HG02885 (cell line): ENCODE measurements around the gene CCDC70.

Experiments used
- ATAC-seq: cut with Tn5 transposase; IDR thresholded peaks from one replicate; pipeline ENCODE4 v1.9.1; 2021; ENCODE audit warnings: mild to moderate bottlenecking; ENCODE audit not compliant: unreplicated experiment, poor library complexity

Gene CCDC70

DNA sequence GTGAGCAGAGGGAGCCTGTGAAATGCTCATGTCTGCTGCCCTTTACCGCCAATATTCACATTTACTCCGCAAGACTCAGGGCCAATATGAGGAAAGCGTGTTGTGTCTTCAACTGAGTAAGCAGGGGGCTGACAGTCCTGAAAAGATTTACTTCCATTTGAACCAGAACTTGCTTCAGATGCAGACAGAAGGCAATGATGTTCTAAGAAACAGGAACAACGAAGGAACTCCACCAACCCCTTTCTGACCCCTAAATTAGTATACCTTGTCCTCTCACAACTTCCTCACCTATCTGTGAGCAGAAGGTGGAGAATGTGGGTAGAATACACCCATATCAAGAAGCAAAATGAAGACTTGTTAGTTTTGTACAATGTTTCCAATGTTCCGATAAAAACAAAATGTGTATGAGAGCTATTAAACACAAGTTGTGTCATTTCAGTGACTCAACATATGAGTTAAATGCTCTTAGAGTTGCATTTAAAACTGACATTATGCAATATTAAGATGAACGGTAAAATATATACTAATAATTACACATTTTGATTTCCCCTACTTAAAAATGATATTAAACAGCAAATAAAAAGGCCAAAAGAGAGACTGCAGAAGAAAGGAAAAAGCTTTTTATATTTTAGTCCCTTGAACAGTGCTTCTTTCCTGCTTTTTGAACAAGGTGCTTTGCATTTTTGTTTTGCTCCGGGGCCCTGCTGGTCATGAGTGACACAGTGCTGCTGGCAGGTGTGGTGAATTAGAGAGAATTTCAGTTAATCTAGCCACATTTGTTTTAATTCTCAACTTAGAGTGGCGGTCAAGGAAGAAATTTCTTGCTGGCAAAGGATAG lies 32.8 kb upstream of the CCDC70 start:
- no peak for ATAC-seq

DNA sequence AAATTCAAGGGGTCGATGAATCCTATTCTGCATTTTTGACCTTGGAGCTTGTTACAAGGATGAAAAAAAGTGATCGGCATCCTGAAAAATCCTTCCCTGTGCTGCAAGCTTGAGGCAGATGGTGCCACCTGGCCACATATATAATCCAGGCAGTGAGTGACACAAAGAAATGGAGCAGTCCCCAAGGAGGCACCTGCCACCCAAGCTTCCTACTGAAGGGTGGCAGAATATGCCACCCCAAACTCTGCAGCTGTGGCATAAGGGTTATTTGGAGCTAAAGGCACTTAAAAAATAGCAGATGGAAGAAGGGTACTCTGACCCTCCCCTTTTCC lies 32.2 kb upstream of the CCDC70 start:
- ATAC-seq = no peak

DNA sequence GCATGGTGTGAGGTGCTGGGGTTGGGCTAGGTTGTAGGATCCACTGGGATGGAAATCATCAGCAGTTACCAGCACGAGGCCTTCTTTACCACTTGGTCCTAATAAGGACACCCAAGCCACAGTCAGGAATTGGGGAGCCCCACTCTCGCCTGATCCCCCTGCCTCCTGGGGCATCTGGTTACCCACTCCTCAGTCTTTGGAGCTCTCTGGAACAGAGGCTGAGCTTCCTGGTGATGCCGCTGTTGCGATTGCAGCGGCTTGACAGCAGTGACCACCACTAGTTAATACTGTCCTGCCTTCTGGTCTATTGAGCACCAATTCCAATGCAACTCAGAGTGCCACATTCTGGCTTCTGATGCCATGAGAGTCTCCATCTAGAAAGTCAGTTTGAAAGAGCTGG lies 30.2 kb upstream of the CCDC70 start:
- ATAC-seq = no peak

DNA sequence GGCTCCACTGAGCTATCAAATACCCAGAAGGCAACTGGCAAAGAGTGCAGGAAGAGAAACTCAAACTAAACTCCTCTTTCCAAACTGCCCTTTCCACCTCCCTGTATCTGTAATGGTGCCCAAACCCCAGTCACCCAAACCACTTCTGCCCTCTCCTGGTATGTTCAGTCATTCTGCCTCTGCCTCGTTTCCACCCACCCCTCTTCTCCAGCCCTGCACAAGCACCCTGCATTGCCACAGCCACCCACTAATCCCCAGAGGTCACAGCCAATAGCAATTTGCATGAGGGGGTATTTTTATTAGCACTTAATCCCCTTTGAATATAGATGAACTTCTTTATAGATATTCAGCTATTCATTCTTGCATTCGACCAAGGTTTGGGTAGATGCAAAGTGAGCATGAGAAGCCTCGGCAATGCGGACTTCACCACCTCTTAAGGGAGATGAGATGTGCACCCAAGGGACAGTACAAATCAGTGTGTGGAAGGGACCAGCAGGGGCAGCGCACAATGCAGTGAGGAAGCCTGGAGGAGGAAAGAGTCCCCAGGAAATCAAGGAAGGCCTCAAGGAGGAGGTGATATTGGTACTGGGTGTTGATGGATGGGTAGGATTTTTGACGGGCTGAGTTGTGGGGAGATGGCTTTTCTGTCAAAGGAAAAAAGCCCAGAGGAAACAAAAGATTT lies 29.2 kb upstream of the CCDC70 start:
- ATAC-seq = peak; percentile 78

DNA sequence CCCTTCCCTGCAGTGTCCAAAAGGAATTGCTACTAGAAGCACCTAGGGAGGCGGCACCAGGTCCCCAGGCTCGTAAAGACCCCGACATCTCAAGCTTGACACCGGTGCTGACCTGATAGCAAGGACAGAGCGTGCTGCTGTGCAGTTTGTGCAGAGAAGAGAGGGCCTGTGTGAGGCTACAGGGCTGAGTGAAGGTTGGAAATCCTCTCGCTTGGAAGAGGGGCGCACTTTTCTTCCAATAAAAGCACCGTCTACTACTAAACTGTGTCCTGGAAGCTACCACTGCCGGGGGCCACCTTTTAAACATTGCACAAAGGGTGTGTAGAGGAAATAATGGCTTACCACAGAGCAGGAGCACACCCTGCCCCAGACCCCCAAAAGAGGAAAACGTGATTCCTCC lies 27.8 kb upstream of the CCDC70 start:
- no peak for ATAC-seq

DNA sequence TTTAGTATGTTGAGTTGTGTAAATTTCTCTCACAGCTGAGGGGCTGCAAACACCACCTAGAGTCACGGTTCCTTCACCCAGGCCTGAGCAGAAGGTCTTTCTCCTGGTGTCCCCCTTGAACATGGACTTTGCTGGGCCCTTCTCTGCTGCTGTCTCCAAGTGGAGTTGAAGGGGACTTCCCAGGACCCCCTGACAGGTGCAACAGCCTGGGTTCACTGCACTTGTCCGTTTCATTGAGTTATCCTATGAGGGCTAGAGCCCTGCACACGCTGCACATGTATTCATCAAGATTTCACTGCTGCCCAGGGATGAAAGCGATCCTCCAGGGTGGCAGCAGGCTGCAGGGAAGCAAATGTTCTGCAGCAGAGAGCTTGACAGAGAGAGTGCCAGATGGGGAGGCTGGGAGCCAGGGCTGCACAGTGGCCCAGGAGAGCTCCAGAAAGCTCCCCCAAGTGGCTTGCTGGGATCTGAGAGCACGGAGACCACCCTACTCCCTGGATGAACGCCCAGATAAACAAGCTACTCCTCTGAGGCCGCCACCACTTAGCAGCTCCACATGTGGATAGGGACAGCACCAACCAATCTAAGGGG lies 27.1 kb upstream of the CCDC70 start:
- ATAC-seq = no peak

DNA sequence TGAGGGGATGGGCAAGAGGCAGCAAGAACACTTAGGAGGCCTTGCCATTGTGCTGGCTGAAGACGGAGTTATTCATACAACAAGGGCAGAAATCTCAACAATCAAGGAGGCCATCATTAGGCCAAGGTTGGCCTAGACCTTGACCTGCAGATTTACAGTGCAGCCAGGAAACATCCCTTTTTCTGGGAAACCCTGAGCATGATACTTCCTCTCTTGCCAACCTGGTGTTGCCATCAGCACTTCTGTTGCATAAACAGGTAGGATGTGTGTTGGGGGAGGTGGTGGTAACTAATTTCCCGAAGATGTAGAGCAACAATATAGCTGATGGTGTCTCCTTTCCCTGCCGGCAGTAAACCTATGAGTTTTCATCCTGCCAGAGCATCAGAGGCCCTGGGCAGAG lies 24.8 kb upstream of the CCDC70 start:
- no peak for ATAC-seq

DNA sequence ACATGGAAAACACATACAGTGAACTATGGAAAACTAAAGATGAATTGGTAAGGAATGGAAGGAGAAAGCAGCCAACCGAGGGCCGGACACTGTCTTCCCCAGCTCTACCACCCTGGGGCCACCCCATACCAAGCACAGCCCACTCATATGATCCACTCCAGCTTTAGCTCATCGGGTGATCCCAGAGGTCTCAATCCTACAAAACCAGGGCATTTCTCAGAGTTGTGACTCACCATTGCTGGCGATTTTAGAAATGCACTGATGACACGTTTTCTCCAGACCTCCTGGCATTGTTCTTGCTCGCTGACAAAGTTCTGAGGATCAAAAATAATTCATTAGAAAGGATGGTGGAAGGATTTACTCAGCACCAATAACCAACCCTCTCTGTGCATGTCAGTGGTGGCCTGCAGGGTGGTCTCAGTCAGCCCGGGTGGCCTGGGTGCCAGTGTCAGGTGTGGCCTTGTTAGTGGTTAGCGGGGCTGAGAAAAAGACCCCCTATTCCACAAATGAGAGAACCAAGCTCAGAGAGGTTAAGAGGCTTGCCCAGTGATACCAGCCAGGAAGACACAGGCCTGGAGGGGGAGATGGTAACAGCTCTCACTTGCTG lies 23.4 kb upstream of the CCDC70 start:
- ATAC-seq = no peak

DNA sequence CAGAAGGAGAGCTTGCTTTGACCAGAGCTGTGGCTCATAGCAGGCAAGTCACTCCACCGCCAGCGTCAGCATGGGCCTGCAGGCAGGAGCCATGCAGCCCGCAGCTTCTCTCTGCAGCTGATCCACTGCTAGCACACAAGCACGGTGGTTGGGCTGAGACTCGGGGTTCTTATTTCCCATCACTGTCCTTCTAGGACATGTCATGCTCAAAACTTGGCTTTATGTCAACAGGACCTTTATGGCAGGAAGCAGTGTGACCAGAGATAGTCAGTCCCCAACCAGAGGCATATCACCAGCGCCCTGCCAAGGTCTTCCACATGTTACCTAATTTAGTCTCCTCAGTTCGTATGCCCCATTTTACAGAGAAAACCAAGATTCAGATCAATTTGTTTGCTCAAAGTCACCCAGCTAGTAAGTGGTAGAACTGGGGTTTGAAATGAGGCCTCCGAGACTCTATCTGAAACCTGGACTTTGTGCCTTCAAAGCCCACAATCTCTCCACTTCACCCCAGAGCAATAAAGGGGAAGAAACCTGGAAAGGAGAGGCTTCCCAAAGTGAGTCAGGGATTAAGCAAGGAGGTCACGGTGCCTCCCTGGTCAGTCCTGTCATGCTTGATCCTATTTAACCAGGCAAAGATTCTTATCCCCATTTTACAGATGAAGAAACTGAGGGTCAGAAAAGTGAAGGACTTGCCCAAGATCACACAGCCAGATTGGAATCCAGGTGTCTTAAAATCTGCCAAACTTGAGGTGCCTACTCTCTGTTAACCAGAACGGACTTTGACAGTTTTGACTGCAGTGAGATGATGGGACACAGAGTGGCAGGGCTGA lies 21.8 kb upstream of the CCDC70 start:
- ATAC-seq = no peak

DNA sequence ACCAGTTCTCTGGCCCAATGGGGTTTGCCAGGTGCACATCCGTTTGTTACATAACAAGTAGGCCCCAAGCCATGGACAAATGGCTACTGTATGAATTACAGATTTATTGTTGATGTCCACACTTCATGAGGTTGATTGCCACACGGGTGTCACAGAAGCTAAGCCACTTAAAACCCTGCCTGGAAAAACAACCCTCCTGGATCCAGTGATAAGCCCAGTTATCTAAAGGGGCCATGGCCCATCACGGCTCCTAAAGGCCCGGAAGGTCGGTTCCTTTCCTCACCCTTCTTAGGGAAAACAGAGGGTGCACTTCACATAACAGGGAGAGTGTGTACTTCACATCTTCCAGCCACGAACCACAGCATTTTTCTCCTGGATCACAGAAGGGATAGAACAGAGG lies 20.9 kb upstream of the CCDC70 start:
- no peak for ATAC-seq

DNA sequence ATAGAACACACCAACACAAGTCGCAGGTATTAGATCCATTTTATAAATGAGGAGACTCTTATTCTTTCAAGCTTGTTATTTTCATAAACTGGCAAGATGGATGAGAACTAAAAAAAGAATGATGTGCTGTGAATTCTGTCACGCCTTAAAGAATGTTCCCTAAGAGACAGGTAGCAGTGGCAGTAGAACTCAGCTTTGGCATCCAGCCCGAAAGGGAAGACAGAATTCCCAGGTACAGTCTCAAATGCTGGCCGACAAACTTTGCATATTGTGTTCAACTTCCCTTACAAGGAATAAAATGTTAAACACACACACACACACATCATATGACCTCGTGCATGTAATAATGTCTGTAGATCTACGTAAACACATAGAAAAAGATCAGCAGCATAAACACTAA lies 20.0 kb upstream of the CCDC70 start:
- ATAC-seq = no peak

DNA sequence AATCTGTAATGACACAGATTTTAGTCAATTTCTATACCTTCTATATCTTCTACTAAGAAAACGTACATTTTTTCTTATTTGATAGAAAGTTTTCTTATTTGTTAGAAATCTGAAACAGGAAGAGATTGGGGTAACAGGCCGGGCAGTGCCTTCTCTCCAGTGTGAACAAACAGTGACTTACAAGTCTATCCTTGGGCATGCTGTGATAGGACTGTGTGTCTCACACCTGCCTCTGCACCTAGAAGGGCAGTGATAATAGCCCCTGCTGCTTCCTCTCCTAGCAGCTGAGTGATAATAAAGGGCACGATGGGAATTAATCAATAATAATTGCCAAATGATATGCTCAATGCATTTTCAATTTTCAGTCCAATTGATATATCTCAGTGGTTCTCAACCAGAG lies 18.2 kb upstream of the CCDC70 start:
- ATAC-seq = no peak

DNA sequence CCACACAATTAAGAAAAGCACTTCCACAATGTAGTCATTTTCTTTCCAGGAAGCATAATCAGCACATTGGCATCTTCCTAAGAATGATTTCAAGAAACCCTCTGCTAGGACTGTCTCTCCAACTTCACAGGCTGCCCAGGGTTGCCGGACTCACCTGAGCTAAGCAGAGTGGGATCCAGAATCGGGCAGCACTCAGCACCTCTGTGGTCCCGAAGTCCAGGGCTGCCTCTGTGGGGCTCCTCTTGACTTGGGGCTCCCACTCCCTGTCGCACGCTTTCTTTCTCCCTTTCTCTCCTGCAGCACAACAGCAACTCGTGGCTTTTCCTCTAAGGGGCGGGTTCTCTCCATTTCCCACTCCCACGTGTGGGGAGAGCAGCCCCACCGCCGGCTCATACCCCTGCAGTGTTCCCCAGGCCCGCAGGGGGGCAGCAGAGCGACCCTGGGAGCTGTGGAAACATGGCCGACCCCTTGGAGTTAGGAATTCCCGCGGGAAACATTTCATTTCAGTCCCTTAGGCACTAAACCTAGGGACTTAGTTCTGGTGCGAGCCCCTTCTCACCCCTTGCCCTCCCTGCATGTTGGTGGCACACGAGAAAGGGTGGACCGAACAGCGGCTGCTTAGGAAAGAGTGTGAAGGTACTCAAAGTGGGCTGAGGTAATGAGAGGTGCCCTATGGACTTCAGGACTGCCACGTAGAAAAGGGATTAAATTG lies 16.8 kb upstream of the CCDC70 start, which contains the start of gene TMEM272:
Gene TMEM272 (minus strand): TSS at position 316 of the 712 bp plus-strand sequence. CDS start 6,647 bp downstream, outside the sequence.
- peak; percentile 64 for ATAC-seq

DNA sequence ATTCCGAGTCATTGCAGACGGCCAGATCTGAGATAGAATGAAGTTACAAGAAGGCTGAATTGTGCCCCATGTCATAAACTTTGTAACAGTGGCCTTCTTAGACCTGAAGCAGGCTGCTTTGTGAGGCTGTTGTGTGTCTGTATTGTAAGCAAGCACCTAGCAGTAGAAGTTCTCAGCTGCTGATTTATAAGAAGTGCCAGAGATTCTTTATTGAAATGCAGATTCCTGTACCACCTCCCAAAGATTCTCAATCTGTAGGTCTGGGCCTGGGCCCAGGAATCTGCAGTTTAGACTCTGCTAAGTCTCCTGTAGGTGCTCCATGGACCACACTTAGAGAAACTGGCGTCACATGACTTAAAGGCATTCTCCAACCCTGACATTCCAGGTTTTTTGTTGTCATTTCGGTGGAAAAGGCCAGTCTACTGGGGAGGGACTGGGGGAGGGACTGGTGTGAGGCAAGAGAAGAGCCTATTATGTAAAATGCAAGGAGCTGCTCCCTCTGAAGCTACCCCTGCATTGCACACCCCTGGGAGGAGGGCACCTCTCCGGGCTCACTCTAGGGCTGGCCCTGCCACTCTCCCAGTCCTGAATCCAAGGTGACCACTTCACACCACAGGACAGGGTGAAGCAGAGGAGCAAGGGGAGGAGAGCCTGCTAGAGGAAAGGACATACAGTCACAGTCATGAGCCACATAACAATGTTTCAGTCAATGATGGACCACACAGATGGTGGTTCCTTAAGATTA lies 16.0 kb upstream of the CCDC70 start:
- ATAC-seq = no peak

DNA sequence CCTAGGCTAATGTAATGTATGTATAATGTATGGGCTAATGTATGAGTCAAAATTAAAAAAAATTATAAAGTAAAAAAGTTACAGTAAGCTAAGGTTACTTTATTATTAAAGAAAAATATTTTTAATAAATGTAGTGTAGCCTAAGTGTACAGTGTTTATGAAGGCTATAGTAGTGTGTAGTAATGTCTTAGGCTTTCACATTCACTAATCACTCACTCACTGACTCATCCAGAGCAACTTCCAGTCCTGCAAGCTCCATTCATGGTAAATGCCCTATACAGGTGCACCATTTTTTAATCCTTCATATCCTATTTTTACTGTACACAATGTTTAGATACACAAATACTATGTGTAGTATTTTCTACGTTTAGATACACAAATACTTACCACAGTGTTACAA lies 15.0 kb upstream of the CCDC70 start:
- ATAC-seq = no peak

DNA sequence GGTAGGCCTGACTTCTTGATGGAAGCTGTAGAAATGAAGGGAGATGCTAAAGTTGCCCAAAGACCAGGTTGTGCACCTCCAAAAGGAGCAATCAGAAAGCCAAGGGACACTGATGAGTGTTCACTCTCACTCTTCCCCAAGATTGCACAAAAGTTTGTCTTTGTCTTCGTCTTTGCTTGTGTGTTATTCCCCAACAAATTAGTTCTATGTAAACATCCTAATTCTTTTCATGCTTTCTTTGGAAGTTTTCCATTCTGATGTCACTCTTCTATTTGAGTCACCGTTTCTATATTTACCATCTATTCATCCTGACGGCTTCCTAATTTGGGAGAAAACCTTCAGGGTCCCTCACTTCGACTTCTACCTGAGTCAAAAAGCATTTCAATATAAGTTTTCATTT lies 13.1 kb upstream of the CCDC70 start:
- ATAC-seq = no peak

DNA sequence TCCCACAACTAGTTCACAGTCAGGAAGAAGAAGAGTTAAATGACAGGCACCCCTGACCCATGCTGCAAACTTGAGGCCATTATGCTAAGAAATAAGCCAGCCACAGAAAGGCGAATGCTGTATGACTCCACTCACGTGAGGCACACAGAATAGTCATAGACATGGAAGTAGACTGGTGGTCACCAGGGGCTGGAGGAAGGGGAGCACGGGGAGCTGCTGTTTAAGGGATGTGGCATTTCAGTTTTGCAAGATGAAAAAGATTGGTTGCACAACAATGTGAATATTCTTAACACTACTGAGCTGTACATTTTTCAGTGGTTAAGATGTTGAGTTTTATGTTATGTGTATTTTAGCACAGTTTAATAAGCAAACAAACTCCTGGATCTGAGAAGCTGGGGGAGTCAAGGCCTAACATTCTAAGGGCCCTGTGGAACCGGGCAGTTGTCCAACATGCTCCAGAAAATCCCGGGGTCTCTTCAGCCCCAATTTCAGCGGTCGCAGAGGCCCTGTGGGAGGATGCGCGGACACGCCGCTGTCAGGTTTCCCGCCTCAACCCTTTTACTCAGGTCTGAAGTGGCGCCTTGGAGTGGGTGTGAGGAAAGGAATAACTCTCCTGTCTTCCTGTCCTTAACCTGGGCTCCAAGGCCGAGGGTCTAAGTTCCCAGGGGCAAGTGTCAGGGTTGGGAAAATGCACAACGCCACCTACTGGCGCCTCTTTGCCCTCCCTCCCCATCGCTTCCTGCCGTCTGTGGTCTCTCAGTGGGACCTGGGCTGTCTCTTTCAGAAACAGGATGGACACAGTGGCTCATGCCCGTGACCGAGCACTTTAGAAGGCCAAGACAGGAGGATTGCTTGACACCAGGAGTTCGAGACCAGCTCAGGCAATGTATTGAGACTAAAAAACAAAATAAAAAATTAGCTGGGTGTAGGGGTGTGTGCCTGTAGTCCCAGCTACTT lies 12.3 kb upstream of the CCDC70 start:
- ATAC-seq = peak; percentile 47
